Measurements from ENCODE around the gene LCN1.

DNA sequence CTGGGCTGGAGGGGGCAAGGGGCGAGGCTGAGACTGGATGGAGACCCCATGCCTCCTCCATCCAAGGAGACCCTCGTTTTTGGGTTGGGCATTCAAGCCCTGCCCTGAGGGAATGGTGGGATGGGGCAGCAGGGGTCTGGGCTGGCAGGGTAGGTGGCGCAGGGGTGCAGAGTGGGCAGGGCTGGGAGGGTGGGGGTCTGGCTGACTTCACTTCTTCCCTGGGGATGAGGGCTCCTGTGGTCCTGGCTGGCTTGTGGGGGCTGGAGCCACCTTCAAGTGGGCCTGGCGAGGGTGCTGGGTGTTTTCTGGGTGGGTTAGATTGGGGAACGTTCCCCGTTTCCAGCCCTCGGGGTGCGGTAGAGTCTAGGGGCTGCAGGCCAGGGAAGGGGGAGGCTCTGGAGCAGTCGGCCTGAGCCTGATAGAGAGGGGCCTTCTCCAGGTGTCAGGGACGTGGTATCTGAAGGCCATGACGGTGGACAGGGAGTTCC is 412 bp downstream of the LCN1 start:
- TF ChIP-seq, protein P1, sequence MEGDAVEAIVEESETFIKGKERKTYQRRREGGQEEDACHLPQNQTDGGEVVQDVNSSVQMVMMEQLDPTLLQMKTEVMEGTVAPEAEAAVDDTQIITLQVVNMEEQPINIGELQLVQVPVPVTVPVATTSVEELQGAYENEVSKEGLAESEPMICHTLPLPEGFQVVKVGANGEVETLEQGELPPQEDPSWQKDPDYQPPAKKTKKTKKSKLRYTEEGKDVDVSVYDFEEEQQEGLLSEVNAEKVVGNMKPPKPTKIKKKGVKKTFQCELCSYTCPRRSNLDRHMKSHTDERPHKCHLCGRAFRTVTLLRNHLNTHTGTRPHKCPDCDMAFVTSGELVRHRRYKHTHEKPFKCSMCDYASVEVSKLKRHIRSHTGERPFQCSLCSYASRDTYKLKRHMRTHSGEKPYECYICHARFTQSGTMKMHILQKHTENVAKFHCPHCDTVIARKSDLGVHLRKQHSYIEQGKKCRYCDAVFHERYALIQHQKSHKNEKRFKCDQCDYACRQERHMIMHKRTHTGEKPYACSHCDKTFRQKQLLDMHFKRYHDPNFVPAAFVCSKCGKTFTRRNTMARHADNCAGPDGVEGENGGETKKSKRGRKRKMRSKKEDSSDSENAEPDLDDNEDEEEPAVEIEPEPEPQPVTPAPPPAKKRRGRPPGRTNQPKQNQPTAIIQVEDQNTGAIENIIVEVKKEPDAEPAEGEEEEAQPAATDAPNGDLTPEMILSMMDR (conservative IDR thresholded peaks at IDR 0.05; ENCODE audit: low read depth in 2 of 2): no peak
- TF ChIP-seq REST (IDR thresholded peaks at IDR 0.05; ENCODE audit: unreplicated experiment): no peak
- no peak for TF ChIP-seq EZH2phosphoT487 (IDR thresholded peaks at IDR 0.05; ENCODE audit: unreplicated experiment)
- TF ChIP-seq POLR2AphosphoS5 (IDR thresholded peaks at IDR 0.05; ENCODE audit: low read depth): no peak
- TF ChIP-seq EZH2 (IDR thresholded peaks at IDR 0.05; ENCODE audit: low read depth, unreplicated experiment): no peak
- TF ChIP-seq ZNF462 (CRISPR knock-in tag; IDR thresholded peaks at IDR 0.05): no peak

Data from GM23338 (cell line).